H1 (cell line): ENCODE results near the gene TEKTIP1. TPM values are rescaled to one million over a fixed set of nuclear protein-coding genes. Genes with fewer than 3 reads are reported as not detected.

ENCODE experiments used
- CTCF ChIA-PET: fragments of 300-600 bp; sonication (Branson Sonifier 250); formaldehyde crosslinking; loops from one replicate; lab custom pipeline; 2021; ENCODE audit not compliant: partially characterized antibody; lab: Charles Lee
- POLR2A ChIA-PET: fragments of 300-600 bp; sonication (Branson Sonifier 250); formaldehyde crosslinking; loops from one replicate; lab custom pipeline; 2021; ENCODE audit warnings: inconsistent platforms; ENCODE audit not compliant: partially characterized antibody; lab: Charles Lee
- DNase-seq, 2 experiments: peaks; one replicate each; pipeline versions ENCODE4 v3.0.0 to v3.0.0-alpha.2; 2010 to 2022; ENCODE audit warnings: low spot score in 2 of 2, low read depth in 1 of 2, mixed read lengths in 1 of 2
- FAIRE-seq: peaks from 2 replicates; lab custom pipeline; 2011; peaks lifted over from hg19 to GRCh38; lab: Jason Lieb, UNC
- H2AFZ ChIP-seq: 2 replicates; pipeline ENCODE4 v1.8.1; 2012; ENCODE audit warnings: low read length, inconsistent platforms
- H2AK5ac ChIP-seq: 2 replicates; pipeline ENCODE4 v1.6.1; 2013; ENCODE audit warnings: low read depth, low read length
- H2BK120ac ChIP-seq: replicated peaks from 2 replicates; pipeline ENCODE3; 2013; ENCODE audit warnings: low read depth, low read length, inconsistent platforms
- H2BK12ac ChIP-seq: 2 replicates; pipeline ENCODE4 v1.6.1; 2013; ENCODE audit warnings: low read depth, low read length
- H2BK15ac ChIP-seq: 2 replicates; pipeline ENCODE4 v1.6.1; 2013; ENCODE audit warnings: low read length
- H2BK20ac ChIP-seq: 2 replicates; pipeline ENCODE4 v1.6.1; 2013; ENCODE audit warnings: low read length
- H2BK5ac ChIP-seq: 2 replicates; pipeline ENCODE4 v1.6.1; 2013; ENCODE audit warnings: low read depth, low read length
- H3K14ac ChIP-seq: 2 replicates; pipeline ENCODE4 v1.6.1; 2013; ENCODE audit warnings: inconsistent platforms; ENCODE audit not compliant: insufficient read length
- H3K18ac ChIP-seq: 2 replicates; pipeline ENCODE4 v1.6.1; 2013; ENCODE audit warnings: low read length; ENCODE audit errors: extremely low read depth
- H3K23ac ChIP-seq: 2 replicates; pipeline ENCODE4 v1.6.1; 2013; ENCODE audit warnings: inconsistent platforms; ENCODE audit not compliant: insufficient read length
- H3K23me2 ChIP-seq: 2 replicates; pipeline ENCODE4 v1.6.1; 2013; ENCODE audit warnings: low read depth, low read length
- H3K27ac ChIP-seq: 2 replicates; pipeline ENCODE4 v1.6.1; 2011; ENCODE audit warnings: low read depth, low read length, inconsistent platforms
- H3K27me3 ChIP-seq, 4 experiments: replicated peaks in 1 of 4; 1 replicate in 1 of 4; 2 replicates in 3 of 4; pipeline versions ENCODE4 v1.6.1 to v1.8.1; 2011 to 2013; ENCODE audit warnings: low read length in 3 of 4, mild to moderate bottlenecking in 3 of 4, inconsistent platforms in 2 of 4, mixed read lengths in 2 of 4, moderate library complexity in 1 of 4; ENCODE audit not compliant: control insufficient read depth in 3 of 4, insufficient read depth in 3 of 4; ENCODE audit errors: extremely low read depth in 1 of 4
- H3K36me3 ChIP-seq, 4 experiments: 2 replicates each; pipeline versions ENCODE4 v1.6.1 to v1.8.1; 2011 to 2013; ENCODE audit warnings: mild to moderate bottlenecking in 4 of 4, low read length in 3 of 4, moderate library complexity in 2 of 4, control low read depth in 1 of 4, inconsistent platforms in 1 of 4; ENCODE audit not compliant: insufficient read depth in 4 of 4, control insufficient read depth in 2 of 4
- H3K4ac ChIP-seq: replicated peaks from 2 replicates; pipeline ENCODE3; 2013; ENCODE audit warnings: low read length, low read depth, mixed read lengths, inconsistent platforms; ENCODE audit not compliant: insufficient read length
- H3K4me1 ChIP-seq, 4 experiments: replicated peaks in 1 of 4; 1 replicate in 1 of 4; 2 replicates in 3 of 4; pipeline versions ENCODE4 v1.6.1 to v1.8.1; 2011 to 2013; ENCODE audit warnings: low read length in 3 of 4, inconsistent platforms in 2 of 4, mixed read lengths in 1 of 4; ENCODE audit not compliant: insufficient read depth in 4 of 4, control insufficient read depth in 3 of 4
- H3K4me2 ChIP-seq, 2 experiments: 2 replicates each; pipeline versions ENCODE4 v1.6.1 to v1.8.1; 2011 to 2013; ENCODE audit warnings: low read depth in 2 of 2, low read length in 2 of 2, control low read depth in 1 of 2, inconsistent platforms in 1 of 2, mild to moderate bottlenecking in 1 of 2; ENCODE audit not compliant: insufficient read depth in 1 of 2
- H3K4me3 ChIP-seq, 4 experiments: fragments of 200-600, 300-600 bp in 1 of 4; sonication (generic), shearing (Covaris generic), sonication (Bioruptor Twin) in 1 of 4; 2 replicates each; pipeline versions ENCODE4 v1.5.1 to v1.8.1; 2011 to 2016; ENCODE audit warnings: low read length in 4 of 4, low read depth in 3 of 4, control low read depth in 2 of 4, inconsistent platforms in 2 of 4, mild to moderate bottlenecking in 2 of 4, mixed read lengths in 1 of 4, moderate library complexity in 1 of 4; ENCODE audit not compliant: insufficient read depth in 2 of 4; ENCODE audit errors: extremely low read depth in 1 of 4
- H3K56ac ChIP-seq: replicated peaks from 2 replicates; pipeline ENCODE3; 2013; ENCODE audit warnings: low read depth, mild to moderate bottlenecking, mixed read lengths, low read length, inconsistent platforms; ENCODE audit not compliant: insufficient read length
- H3K79me1 ChIP-seq: 2 replicates; pipeline ENCODE4 v1.6.1; 2013; ENCODE audit warnings: low read depth, low read length, control low read depth
- H3K79me2 ChIP-seq, 2 experiments: 2 replicates each; pipeline versions ENCODE4 v1.6.1 to v1.8.1; 2012 to 2013; ENCODE audit warnings: low read length in 2 of 2, mild to moderate bottlenecking in 2 of 2, inconsistent platforms in 1 of 2; ENCODE audit not compliant: insufficient read depth in 2 of 2, control insufficient read depth in 1 of 2
- H3K9ac ChIP-seq, 4 experiments: replicated peaks in 1 of 4; 1 replicate in 1 of 4; 2 replicates in 3 of 4; pipeline versions ENCODE4 v1.6.1 to v1.8.1; 2011 to 2013; ENCODE audit warnings: low read depth in 3 of 4, low read length in 3 of 4, control low read depth in 2 of 4, mild to moderate bottlenecking in 2 of 4, moderate library complexity in 2 of 4, inconsistent platforms in 1 of 4; ENCODE audit errors: extremely low read depth in 1 of 4
- H3K9me3 ChIP-seq, 2 experiments: 2 replicates each; pipeline versions ENCODE4 v1.6.1 to v1.8.1; 2012 to 2013; ENCODE audit warnings: mild to moderate bottlenecking in 2 of 2, moderate library complexity in 2 of 2, control low read depth in 1 of 2, inconsistent platforms in 1 of 2, low read depth in 1 of 2, low read length in 1 of 2, mixed read lengths in 1 of 2; ENCODE audit not compliant: insufficient read depth in 2 of 2
- H4K20me1 ChIP-seq, 2 experiments: replicated peaks in 1 of 2; 2 replicates each; pipeline versions ENCODE3 to v1.8.1; 2011 to 2013; ENCODE audit warnings: inconsistent platforms in 2 of 2, low read length in 2 of 2, mild to moderate bottlenecking in 1 of 2; ENCODE audit not compliant: insufficient read depth in 2 of 2, control insufficient read depth in 1 of 2
- H4K5ac ChIP-seq: 2 replicates; pipeline ENCODE4 v1.6.1; 2013; ENCODE audit warnings: low read length, low read depth, mixed read lengths, inconsistent platforms; ENCODE audit not compliant: insufficient read length
- H4K8ac ChIP-seq: 2 replicates; pipeline ENCODE4 v1.8.0; 2013; ENCODE audit warnings: mild to moderate bottlenecking, moderate library complexity, low read length, inconsistent platforms; ENCODE audit not compliant: insufficient read depth; ENCODE audit errors: extremely low read depth
- H4K91ac ChIP-seq: replicated peaks from 2 replicates; pipeline ENCODE3; 2013; ENCODE audit warnings: low read length, mixed read lengths, inconsistent platforms; ENCODE audit not compliant: insufficient read length
- BACH1 ChIP-seq: IDR thresholded peaks from 2 replicates; pipeline ENCODE4 v1.6.1; 2012; ENCODE audit warnings: low read length, improper control_type of control experiment
- BCL11A ChIP-seq, 2 experiments: IDR thresholded peaks; one replicate each; pipeline ENCODE4 v1.6.1; 2011; ENCODE audit warnings: low read depth in 2 of 2, low read length in 2 of 2, mild to moderate bottlenecking in 2 of 2
- CEBPB ChIP-seq: IDR thresholded peaks from 2 replicates; pipeline ENCODE4 v1.6.1; 2012; ENCODE audit warnings: low read depth, low read length
- E2F6 ChIP-seq: IDR thresholded peaks from 2 replicates; pipeline ENCODE4 v1.6.1; 2012; ENCODE audit warnings: inconsistent platforms
- EGR1 ChIP-seq: IDR thresholded peaks from 2 replicates; pipeline ENCODE4 v1.6.1; 2011; ENCODE audit warnings: low read depth, low read length, borderline replicate concordance
- FOSL1 ChIP-seq: IDR thresholded peaks from 2 replicates; pipeline ENCODE4 v1.6.1; 2011; ENCODE audit warnings: mild to moderate bottlenecking, low read depth, low read length, moderate library complexity; ENCODE audit not compliant: insufficient read depth
- KDM4A ChIP-seq: IDR thresholded peaks from one replicate; pipeline ENCODE4 v1.7.1; 2012; ENCODE audit warnings: low read depth, mild to moderate bottlenecking, moderate library complexity, low read length, inconsistent platforms; ENCODE audit not compliant: severe bottlenecking
- RAD21 ChIP-seq, 2 experiments: IDR thresholded peaks in 1 of 2; conservative IDR thresholded peaks in 1 of 2; 2 replicates each; pipeline ENCODE4 v1.6.1; 2011; ENCODE audit warnings: low read depth in 2 of 2, low read length in 2 of 2, improper control_type of control experiment in 1 of 2, inconsistent platforms in 1 of 2, mild to moderate bottlenecking in 1 of 2, moderate library complexity in 1 of 2
- SP2 ChIP-seq: IDR thresholded peaks from 2 replicates; pipeline ENCODE4 v1.6.1; 2012; ENCODE audit warnings: mild to moderate bottlenecking, low read length, inconsistent platforms
- TAF7 ChIP-seq: optimal IDR thresholded peaks from 2 replicates; pipeline ENCODE3; 2011; ENCODE audit warnings: low read depth, mild to moderate bottlenecking, inconsistent platforms, low read length, moderate library complexity, borderline replicate concordance
- ZNF274 ChIP-seq: IDR thresholded peaks from 2 replicates; pipeline ENCODE4 v1.7.0; 2012; ENCODE audit warnings: low read length, borderline replicate concordance; ENCODE audit errors: extremely low read depth
- WGBS, 2 experiments: shearing (Covaris generic) in 1 of 2; methylation state at CpG; one replicate each; pipeline versions ENCODE4 v1.1.6 to v1.1.7; 2013 to 2015; ENCODE audit warnings: low lambda C conversion rate in 2 of 2, mixed read lengths in 2 of 2, inconsistent platforms in 1 of 2, low coverage in 1 of 2, missing lambda C conversion rate in 1 of 2; ENCODE audit not compliant: insufficient replicate concordance in 2 of 2, insufficient coverage in 1 of 2, insufficient read length in 1 of 2; ENCODE audit errors: extremely low coverage in 1 of 2, missing lambda C conversion rate in 1 of 2; 5-methylcytosine and 5-hydroxymethylcytosine counted together
- polyA plus RNA-seq, 7 experiments: library from polyadenylated mRNA; depleted of rRNA in 3 of 7; stranded (reverse) in 5 of 7; unstranded in 2 of 7; fragments of >200 nt in 5 of 7; fragments of 200-250 nt in 2 of 7; gene quantifications; 1 replicate in 5 of 7; 2 replicates in 1 of 7; 4 replicates in 1 of 7; pipeline versions ENCODE4 v1.2.1 to v1.2.3, GENCODE V29; 2011 to 2013; ENCODE audit warnings: missing spikeins in 2 of 7, mixed read lengths in 2 of 7
- total RNA-seq: library from RNA; stranded (reverse); fragmentation: NEBNext Ultra II Directional; extraction: Animal tissue kit (Norgen Biotek cat#: 25700); gene quantifications from 2 replicates; pipeline ENCODE4 v1.2.1, GENCODE V29; 2021

Gene TEKTIP1
- total and polyA plus RNA-seq, 2 of the 8 experiments (the other 6 are each of a cell fraction or from before 2014, with no cell fraction given), result 1.1 TPM; not detected in 1

GRCh38 chr19:3572132-3572854 lies 33.3 kb downstream of the TEKTIP1 start:
- Histone ChIP-seq H3K27me3 (no peaks in the 10 kb centered on the region), H3K4ac (no peak overlapping the region), H2AK5ac (no peak overlapping the region), H3K4me2 (peak overlapping the region; percentile 43 to 69), H2AFZ (no peak overlapping the region), H2BK12ac (no peak overlapping the region), H3K4me3 (peak overlapping the region; percentile 14 to 97 (median 18); a peak in 7 of 8 replicates), H3K36me3 (no peaks in the 10 kb centered on the region), H4K8ac (no peak overlapping the region; the same call in 1 of the 2 replicates), H3K9me3 (no peaks in the 10 kb centered on the region), H4K5ac (no peak overlapping the region), H3K14ac (no peak overlapping the region), H3K23ac (no peak overlapping the region), H2BK20ac (no peak overlapping the region), H3K9ac (no peak overlapping the region), H3K27ac (no peak overlapping the region), H4K91ac (no peak overlapping the region), H4K20me1 (peaks cover 3 to 8% of the 10 kb centered on the region in 2 experiments), H3K79me1 (no peaks in the 10 kb centered on the region), H3K56ac (no peak overlapping the region), H3K79me2 (no peaks in the 10 kb centered on the region), H2BK15ac (no peak overlapping the region), H3K18ac (no peak overlapping the region; the same call in 1 of the 2 replicates), H3K23me2 (peaks cover 17% of the 10 kb centered on the region; the same call in 1 of the 2 replicates), H3K4me1 (peaks cover 3 to 13% (median 12%) of the 10 kb centered on the region in 4 experiments; a peak in 6 of 7 replicates), H2BK5ac (no peak overlapping the region), H2BK120ac (no peak overlapping the region)
- DNase-seq, result peak; percentile 97 to 100
- ChIA-PET CTCF (interaction anchor here (0.6 to 0.9 kb wide), 3 partner anchors 47 to 397 kb away, joined by 3 read pairs; no protein-coding TSS in a partner anchor), POLR2A (interaction anchor here (0.6 kb wide), 1 partner anchor 82 kb away, joined by 3 read pairs; no protein-coding TSS in a partner anchor)
- FAIRE-seq, result peak; percentile 13
- WGBS, 2 experiments, result 13% methylated on average over 32 of the region's 48 CpGs; no CpG with 5 or more reads in 1 of the 2 experiments
- TF ChIP-seq BACH1 (no peak), FOSL1 (no peak), CEBPB (no peak), ZNF274 (no peak), TAF7 (no peak), E2F6 (no peak), KDM4A (no peak), RAD21 (IDR thresholded peaks at IDR 0.05 in 1 of 2, conservative IDR thresholded peaks at IDR 0.05 in 1 of 2; ENCODE audit: low read depth in 2 of 2, low read length in 2 of 2) (no peak), BCL11A (IDR thresholded peaks at IDR 0.05; ENCODE audit: low read depth in 2 of 2, low read length in 2 of 2) (no peak), SP2 (no peak), EGR1 (peak; percentile 27; the same call in 1 of the 2 replicates)
